GM12874 (cell line): ENCODE data around the gene TWIST2.

Experiments used
- CTCF ChIP-seq: IDR thresholded peaks from 2 replicates; pipeline ENCODE4 v1.5.1; 2011; ENCODE audit warnings: low read depth, mild to moderate bottlenecking, control low read depth, low read length, moderate library complexity; ENCODE audit not compliant: insufficient read depth

The TWIST2 gene

DNA sequence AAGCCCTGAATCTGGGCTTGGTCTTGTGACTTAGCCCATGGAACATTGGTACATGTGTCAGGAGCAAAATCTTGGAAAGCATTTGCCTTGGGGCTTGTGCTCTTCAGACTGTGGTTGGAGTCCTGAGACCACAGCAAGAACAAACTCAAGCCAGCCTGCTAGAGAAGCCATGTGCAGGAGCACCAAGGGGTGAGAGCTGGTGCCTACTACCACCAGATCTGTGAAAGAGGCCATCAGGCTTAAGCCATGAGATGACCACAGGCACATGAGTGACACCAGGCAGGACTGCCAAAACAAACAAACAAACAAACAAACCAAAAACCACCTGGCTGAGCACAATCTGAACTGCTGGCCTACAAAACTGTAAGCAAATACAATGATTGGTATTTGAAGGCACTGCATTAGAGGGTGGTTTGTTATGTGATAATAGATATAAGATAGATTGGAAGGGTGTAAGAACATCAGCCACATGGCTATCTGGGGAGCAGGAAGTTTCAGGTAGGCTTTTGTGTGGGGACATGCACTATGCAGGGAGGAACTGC, 9.0 kb upstream of the TWIST2 start:
- TF ChIP-seq CTCF, result no peak

DNA sequence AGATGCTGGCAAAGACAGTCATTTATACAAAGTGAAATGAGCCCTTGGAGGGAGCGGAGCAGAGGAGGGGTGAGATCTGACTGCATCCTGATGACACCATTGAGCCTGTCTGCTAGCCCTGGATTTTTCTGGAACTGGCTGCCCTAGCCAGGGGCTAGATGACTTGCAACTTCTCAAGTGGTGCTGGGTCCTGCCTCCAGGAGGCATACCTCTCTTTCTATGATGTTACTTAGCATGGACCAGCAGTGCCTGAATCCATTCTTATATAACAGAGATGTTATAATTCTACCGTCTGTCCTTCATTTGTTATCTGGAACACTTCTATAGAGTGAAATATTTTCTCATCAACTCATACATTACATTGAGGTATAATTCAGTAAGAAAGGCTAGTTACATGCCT, 8.5 kb upstream of the TWIST2 start:
- TF ChIP-seq CTCF, result no peak

DNA sequence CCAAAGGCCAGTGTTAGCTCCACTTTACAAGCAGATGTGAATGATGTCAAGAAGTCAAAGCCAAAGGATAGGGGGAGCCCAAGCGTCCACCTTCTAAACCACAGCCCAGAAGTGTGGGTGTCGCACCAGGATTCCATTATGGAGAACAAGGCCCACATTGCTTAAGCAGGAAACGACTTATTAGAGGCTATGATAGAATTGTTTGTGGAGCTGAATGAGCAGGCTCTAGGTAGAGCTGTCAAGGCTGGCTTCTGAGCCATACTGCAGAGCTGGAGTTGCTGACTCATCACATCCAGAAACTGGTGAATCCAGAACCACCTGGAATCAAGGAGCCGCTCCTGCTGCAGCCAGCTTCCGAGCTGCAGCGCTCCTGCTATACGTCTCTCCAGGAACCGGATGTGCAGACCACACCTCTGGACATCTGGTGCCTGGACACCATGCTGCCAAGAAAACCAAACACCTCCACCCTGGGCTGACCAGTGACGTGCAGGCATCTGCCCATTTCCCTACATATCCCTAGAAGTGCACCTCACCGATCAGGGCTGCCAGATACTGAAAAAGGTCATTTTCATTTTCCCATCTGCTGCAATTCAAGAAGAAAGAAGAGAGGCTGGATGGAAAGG, 6.2 kb upstream of the TWIST2 start:
- TF ChIP-seq CTCF, result no peak

DNA sequence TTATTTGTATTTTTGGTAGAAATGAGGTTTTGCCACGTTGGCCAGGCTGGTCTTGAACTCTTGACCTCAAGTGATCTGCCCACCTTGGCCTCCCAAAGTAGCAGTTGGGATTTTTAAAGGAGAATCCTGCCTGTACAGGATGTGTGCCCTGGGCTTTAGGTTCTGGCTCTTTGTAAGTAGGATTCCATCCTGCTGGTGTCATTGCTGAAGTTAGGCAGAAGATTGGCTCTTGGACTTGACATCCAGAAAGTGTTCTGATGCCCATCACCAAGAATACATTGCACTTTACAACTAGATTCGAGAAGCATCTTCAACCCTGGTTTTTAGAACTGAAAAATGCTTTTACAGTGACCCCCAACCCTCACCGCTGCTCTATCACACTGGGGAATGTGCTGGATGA, 4.4 kb upstream of the TWIST2 start:
- no peak for TF ChIP-seq CTCF

DNA sequence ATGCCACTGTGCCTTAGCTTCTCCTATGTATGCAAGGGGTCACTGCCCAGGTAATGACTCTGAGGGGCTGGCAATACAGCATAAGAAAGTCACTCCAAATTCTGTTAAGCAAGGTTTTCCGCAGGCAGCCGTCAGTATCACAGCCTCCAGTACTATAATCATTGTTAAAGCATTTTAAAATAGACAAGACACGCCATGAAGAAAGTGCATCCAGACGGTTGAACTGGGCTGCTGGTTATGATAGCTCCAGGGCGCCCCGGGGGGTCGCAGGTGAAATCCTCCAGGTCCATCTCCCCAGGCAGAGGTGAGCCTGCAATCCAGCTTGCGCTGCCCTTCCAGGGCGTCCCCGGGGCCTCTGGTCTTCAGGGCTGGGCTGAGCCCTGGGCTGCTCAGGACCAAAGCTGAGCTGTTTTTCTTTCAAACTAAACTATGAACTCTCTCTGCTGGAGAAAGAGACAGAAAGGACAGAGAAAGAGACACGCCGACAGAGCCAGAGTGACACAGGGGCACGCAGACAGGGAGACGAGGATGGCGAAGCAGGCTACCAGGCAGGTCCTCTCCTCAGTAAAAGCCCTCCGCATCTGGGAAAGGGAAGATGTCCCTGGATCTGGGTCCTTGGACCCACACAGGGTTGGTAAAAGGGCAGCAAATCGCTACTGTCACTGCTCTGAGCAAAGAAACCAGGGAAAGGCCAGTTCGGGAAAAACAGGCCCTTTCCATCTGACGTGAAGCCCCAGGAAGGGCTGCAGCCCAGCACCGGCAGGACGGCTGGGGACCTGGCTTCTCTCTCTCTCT, 2.1 kb upstream of the TWIST2 start:
- TF ChIP-seq CTCF, result no peak

GRCh38 chr2:238846378-238846627, 1.6 kb upstream of the TWIST2 start:
- TF ChIP-seq CTCF, result no peak

DNA sequence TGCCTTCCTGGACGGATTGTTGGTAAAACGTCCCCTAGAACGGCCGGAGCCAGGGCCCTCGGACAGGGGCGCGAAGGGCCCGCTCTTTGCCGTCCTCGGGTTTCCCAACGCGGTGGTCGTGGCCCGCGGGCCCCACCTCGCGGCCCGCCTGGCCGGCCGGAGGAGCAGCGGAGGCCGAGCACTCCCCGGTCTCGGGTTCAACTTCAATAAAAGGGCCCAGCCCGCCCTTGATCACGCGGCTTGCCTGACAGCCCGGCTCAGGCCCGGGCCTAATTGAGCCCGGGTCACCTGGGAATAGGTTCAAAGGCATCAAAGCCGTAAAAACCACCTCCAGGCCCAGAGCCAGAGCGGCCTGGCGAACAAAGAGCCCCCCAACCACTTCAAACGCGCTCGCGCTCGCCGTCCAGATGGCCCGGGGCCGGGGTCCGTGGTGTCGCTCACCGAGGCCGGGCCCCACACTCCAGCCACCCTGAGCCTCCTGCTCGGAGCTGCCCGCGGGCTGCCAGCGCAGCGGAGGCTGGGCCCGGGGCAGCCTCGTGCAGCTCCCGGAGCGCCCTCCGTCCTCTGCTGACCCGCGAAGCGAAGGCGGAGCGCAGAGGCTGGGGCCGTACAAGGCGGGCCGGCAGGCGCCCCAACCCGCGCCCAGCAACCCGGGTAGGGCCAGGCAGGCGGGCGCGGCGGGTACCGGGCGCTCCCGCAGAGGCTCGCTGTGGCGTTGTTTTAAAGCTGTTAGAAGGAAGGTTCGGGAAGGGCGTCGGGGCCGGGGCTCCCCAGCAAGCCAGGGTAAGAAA, 1.1 kb upstream of the TWIST2 start:
- no peak for TF ChIP-seq CTCF
